GM12892 (cell line): ENCODE results near the gene ZFYVE27.

Experiments
- POLR2A ChIP-seq: IDR thresholded peaks from 2 replicates; pipeline ENCODE4 v1.6.1; 2011; ENCODE audit warnings: low read depth, low read length, control low read depth
- POLR2AphosphoS5 ChIP-seq: IDR thresholded peaks from 2 replicates; pipeline ENCODE4 v1.6.1; 2011; ENCODE audit warnings: low read depth, low read length, control low read depth
- TAF1 ChIP-seq: IDR thresholded peaks from 2 replicates; pipeline ENCODE4 v1.6.1; 2011; ENCODE audit warnings: low read depth, mild to moderate bottlenecking, control low read depth, low read length, borderline replicate concordance

- TF ChIP-seq POLR2AphosphoS5 (no peak), POLR2A (no peak), TAF1 (no peak)
Measured at GRCh38 chr10:97805096-97805884, 68.4 kb downstream of the ZFYVE27 start.
